H54 (cell line): ENCODE results near the gene EEFSEC.

ENCODE experiments used
- DNase-seq: peaks from one replicate; pipeline ENCODE4 v3.0.0; 2011; ENCODE audit warnings: low spot score, mixed read lengths; ENCODE audit not compliant: insufficient read length
- FAIRE-seq: peaks from 3 replicates; lab custom pipeline; 2011; peaks lifted over from hg19 to GRCh38; lab: Jason Lieb, UNC
- POLR2A ChIP-seq: IDR thresholded peaks from 2 replicates; pipeline ENCODE4 v1.6.1; 2011; ENCODE audit warnings: low read depth, mild to moderate bottlenecking, low read length

Gene EEFSEC, protein sequence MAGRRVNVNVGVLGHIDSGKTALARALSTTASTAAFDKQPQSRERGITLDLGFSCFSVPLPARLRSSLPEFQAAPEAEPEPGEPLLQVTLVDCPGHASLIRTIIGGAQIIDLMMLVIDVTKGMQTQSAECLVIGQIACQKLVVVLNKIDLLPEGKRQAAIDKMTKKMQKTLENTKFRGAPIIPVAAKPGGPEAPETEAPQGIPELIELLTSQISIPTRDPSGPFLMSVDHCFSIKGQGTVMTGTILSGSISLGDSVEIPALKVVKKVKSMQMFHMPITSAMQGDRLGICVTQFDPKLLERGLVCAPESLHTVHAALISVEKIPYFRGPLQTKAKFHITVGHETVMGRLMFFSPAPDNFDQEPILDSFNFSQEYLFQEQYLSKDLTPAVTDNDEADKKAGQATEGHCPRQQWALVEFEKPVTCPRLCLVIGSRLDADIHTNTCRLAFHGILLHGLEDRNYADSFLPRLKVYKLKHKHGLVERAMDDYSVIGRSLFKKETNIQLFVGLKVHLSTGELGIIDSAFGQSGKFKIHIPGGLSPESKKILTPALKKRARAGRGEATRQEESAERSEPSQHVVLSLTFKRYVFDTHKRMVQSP

DNA sequence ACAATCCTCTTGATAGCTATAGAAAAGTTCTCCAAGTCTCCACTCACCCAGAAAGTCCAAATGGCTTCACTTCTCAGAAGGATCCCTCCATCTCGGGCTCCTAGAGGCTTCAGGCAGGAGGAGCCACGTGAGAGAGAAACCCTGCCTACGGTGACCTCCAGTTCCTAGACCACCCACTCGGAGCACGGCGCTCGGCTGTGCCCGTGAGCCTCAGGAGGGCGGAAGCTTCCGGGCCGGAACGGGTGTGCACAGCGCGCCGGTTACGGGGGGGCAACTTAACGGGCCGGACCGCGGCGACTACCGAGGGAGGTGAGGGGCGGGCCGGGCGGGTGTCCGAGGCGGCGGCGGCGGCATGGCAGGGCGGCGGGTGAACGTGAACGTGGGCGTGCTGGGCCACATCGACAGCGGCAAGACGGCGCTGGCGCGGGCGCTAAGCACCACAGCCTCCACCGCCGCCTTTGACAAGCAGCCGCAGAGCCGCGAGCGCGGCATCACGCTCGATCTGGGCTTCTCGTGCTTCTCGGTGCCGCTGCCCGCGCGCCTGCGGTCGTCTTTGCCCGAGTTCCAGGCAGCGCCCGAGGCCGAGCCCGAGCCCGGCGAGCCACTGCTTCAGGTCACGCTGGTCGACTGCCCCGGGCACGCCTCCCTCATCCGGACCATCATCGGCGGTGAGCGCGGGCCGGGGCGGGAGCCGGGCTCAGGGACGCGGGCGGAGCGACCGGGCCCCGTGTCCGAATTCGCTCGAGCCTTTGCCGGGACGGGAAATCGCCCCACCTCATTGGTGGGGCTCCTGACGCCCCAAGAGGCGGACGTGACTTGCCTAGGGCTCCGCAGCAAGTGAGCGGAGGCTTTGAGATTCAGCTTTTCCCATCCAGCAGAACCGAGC, at the start of gene EEFSEC:
Gene EEFSEC (plus strand): TSS at position 326 of the 886 bp plus-strand sequence. CDS start 27 bp downstream, at position 353.
- peak; percentile 46 for TF ChIP-seq POLR2A
- FAIRE-seq (no peak), DNase-seq (peak; percentile 57)

DNA sequence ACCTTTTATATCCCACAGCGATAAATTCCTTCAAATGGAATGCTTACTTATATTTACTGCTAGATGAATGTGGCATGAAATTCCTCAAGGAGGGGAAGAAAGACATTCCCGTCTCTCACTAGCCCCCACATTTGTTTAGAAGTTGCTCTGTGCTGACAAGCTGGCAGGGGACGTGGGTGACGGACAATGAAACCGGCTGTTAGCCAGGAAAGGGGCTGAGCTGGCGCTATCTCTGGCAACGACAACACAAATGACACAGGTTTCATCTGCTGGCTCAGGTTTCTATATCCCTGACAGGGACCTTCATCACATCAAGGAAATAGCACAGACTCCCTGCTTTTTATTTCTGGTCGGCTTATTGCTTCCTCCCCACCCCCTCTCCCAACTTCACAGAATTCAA, 45.4 kb upstream of the EEFSEC start:
- FAIRE-seq = no peak

DNA sequence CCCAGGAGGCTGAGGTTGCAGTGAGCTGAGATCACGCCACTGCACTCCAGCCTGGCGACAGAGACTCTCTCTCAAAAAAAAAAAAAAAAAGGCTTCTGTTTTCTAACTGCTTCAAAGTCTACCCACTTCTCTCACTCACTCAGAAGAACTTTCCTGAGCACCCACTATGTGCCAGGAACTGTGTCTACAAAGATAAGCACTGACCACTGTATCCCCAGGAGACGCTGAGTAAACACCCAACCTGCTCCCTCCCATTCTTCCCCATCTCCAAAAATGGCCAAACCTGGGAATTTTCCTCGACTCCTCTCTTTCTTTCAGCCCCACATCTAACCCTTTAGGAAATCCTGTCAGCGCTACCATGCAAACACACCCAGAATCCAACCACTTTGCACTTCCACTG, 42.1 kb upstream of the EEFSEC start:
- TF ChIP-seq POLR2A = no peak
- FAIRE-seq (no peak), DNase-seq (no peak)

More for the DNA sequence above, 45.4 kb upstream of the EEFSEC start:
- DNase-seq = no peak
- TF ChIP-seq POLR2A = no peak

DNA sequence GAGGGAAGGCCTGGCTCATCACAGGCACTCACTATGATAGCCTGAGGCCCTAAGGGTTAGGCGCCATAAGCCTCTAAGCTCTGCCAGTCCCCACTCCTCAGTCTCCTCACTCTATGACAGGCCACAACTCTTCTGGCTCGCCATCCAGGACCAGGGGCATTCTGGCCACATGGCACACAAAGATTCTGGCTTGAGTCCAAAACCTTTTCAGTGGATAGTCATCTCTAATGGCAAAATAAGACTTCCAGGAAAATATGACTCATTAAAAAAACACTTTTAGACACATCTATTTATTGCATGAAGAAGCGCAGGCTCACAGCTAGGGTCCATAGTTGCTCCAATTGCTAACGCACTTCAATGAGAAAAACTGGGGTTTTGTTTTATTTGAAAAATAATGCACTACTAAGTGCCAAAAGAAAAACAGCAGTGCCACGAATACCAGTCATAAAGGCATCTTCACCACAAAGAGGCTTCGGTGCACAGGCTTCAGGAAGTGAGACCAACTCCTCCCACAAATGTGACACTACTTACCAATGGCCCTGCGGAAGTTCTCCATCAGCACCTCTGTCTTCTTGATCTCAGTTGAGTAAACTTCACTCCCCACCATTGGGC, 40.8 kb upstream of the EEFSEC start:
- FAIRE-seq = peak; percentile 91
- peak; percentile 64 for DNase-seq
- TF ChIP-seq POLR2A = no peak

DNA sequence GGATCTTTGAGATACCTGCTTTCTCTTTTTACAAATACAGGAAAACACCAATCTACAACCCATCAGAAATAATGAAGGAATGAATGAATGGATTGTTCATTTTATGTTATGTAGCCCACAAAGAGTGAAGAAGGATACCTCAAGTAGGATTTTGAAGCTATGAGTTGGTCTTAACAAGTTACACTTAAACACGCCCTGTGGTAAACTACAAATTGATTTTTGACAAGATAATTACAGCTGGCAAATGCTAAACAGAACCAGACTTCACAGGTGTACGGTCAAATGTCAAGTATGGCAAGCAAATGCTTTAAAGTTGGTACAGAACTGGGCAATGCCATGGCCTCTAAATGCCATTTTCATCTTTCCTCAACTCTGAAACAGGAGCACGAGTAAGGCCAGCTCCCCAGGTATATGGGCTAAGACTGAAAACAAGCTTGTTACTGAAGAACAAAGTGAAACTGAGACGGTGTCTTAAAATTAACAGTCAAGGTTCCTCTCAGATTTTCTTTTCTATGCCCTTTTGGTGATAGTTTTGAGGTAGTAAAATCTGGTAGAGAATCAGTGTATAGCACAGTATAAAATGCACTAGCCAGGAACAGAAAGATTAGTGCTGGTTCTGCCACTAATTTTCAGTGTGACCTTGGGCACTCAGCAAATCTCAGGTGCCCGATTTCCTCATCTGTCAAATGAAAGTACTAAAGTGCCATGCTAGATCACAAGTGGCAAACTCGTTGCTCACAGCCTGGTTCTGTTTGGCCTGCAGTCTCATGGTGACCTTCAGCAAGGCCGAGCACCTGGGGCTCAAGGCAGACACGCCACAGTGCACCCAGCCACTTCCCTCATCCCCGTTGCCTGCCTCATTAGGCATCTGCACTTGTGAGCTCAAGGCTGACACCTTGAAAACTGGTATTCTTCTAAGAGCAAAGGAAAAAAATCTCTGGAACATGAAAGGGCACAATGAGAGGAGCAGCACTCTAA, 39.2 kb upstream of the EEFSEC start:
- FAIRE-seq = no peak
- DNase-seq = no peak
- TF ChIP-seq POLR2A = no peak

GRCh38 chr3:128122013-128122412, 31.3 kb upstream of the EEFSEC start:
- FAIRE-seq (no peak), DNase-seq (no peak)
- no peak for TF ChIP-seq POLR2A

DNA sequence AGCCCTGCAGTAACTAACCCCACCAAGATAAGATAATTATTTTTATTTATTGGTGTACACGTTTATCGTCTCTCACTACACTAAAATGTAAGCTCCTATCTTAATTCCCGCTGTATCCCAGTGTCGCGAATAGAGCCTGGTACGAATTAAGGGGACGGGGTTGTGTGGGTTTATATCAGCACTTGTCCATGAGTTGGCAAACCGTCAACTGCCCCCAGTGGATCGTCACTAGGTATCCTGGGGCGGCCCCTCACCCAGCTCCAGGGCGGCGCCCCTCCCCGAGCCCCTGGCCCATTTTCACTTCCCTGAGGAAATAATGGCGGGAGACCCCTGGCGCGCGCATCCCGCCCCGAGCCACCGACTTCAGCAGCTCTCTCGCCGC, 30.1 kb upstream of the EEFSEC start:
- DNase-seq (no peak), FAIRE-seq (no peak)
- no peak for TF ChIP-seq POLR2A

DNA sequence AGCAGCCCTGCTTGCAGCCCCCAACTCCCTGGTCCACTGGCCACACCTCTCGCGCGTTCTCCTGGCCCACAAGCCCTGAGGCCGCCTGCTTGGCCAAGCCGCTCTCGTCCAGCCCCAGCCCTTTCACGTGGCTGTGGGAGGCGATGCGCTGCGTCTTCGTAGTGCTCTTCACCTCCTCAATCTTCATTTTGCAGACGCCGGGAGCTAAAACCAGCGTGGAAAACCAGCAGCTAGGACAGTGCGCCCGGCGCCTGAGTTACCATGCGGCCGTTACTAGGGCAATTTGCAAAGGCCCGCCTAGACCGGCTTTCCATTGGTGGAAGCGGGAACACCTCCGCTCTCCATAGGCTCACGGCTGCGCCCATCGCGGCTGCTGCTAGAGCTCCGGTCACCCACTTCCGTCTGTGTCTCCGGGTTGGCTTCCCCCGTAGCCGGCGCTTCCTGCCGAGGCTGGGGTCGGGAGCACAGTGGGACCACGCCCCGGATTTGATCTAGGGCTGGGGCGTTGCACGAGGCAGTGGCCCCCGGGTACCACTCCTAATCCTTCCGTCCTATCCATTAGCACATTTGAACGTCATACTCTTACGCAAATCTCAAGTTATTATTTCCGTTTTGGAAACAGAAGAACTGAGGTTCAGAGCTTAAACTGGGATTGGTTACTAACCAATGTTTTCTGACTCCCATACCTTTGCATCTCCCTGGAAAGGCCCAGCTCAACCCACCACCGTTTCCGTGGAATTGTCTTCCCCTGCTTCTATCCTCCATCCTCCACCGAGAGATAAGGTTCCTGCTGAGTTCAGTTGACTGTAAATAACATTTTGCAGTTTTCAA, 29.5 kb upstream of the EEFSEC start, which contains the start of gene RUVBL1:
Gene RUVBL1 (minus strand): TSS at position 275 of the 831 bp plus-strand sequence. CDS start 88 bp downstream, at position 187.
- DNase-seq = peak; percentile 97
- FAIRE-seq = peak; percentile 73
- TF ChIP-seq POLR2A = no peak; the same call in 1 of the 2 replicates

DNA sequence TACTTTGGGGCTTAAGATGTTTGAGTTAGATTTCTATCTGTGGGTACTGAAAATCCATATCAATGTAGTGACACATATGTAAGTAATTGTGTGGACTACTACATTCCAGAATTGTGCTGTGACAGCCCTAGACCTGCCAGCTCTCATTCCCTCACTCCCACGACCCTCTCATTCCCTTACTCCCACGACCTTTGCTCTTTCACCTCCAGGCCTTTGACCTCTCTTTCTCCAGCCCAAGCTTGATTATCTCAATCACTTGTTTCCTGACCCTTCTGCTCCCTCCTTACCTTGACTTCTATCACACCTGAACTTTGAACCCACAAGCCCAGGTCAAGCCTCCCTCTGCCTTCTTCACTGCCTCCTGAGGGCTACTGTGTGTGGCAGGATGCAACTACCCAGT, 26.0 kb upstream of the EEFSEC start:
- no peak for TF ChIP-seq POLR2A
- no peak for DNase-seq
- FAIRE-seq = no peak

GRCh38 chr3:128128251-128128650, 25.0 kb upstream of the EEFSEC start:
- FAIRE-seq (no peak), DNase-seq (no peak)
- TF ChIP-seq POLR2A = no peak

- FAIRE-seq (no peak), DNase-seq (no peak)
- TF ChIP-seq POLR2A = no peak
Observed at GRCh38 chr3:128131897-128132646, 21.2 kb upstream of the EEFSEC start.
